ENCODE results near the gene VPS13D. TPM values are rescaled to one million over a fixed set of nuclear protein-coding genes. Genes with fewer than 3 reads are reported as not detected.

The VPS13D gene
- total RNA-seq, 2 donors from 2014 or later: 70.1 to 129 TPM

DNA sequence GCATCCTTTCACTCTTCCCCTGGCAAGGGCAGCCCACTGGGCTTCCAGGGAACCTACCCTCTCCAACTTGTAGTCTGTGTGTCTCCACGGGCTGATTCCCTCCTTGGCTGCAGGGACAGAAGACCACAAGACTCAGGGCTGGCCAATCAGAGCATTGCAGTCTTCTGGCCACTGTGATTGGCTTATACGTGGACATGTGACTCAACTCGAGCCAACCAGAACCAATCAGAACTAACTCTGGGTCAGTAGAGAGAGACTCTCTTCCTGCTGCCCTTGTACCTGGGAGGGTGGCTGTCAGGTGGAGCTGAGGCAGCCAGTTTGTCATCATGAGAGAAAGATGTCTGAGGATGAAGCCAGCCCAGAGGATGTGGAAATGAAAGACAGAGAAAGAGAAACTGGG is 324.1 kb downstream of the VPS13D start:
- DNase-seq (ENCODE audit: low spot score) (no peak), ATAC-seq (ENCODE audit: insufficient number of reproducible peaks, low FRiP score, low read depth) (no peak)
- peak overlapping the region; percentile 87 for H3K27ac ChIP-seq
- peaks cover 35 to 79% of the 10 kb centered on the region in 2 donors for H3K4me1 ChIP-seq (ENCODE audit: control insufficient read depth in 1 of 2, low read depth in 2 of 2)
- H3K27me3 ChIP-seq (replicated peaks; ENCODE audit: insufficient read depth): no peaks in the 10 kb centered on the region
- no peak overlapping the region for H3K4me3 ChIP-seq
- H3K36me3 ChIP-seq: no peaks in the 10 kb centered on the region
- H3K9me3 ChIP-seq: no peaks in the 10 kb centered on the region
- no peak for TF ChIP-seq CTCF (IDR thresholded peaks at IDR 0.05)

DNA sequence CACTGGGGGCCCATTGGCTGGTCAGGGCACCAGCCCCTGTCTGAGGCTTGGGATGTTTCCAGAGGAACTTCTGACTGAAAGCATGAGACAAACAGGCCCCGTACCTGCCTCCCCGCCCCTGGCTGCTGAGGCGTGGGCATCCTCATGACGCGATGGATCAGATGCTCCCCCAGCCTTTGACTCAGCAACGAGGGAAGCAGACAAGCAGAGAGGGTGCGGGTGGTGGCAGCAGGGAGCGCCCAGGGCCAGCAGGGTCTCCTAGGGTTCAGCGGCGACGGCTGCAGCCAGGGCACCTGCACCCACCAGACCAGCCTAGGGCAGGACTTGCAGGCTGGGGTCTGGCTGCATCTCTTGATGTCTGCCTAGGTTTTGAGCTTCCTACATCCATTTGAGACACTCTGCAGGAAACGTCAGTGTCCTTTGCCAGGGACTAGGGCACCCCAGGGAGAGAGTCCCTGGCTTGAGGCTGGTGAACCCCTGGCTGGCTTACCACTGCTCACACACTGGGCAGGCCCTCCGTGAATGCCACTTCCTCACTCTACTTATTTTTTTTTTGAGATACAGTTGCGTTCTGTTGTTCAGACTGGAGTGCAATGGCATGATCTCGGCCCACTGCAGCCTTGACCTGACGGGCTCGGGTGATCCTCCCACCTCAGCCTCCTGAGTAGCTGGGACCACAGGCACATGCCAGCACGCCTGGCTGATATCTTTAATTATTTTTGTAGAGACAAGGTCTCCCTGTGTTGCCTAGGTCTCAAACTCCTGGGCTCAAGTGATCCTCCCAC is 324.9 kb downstream of the VPS13D start:
- no peaks in the 10 kb centered on the region for H3K27me3 ChIP-seq (replicated peaks; ENCODE audit: insufficient read depth)
- no peak for DNase-seq (ENCODE audit: low spot score)
- no peaks in the 10 kb centered on the region for H3K9me3 ChIP-seq
- no peak overlapping the region for H3K4me3 ChIP-seq
- no peak for TF ChIP-seq CTCF (IDR thresholded peaks at IDR 0.05)
- no peaks in the 10 kb centered on the region for H3K36me3 ChIP-seq
- H3K27ac ChIP-seq: peak overlapping the region; percentile 87
- peaks cover 33 to 71% of the 10 kb centered on the region in 2 donors for H3K4me1 ChIP-seq (ENCODE audit: control insufficient read depth in 1 of 2, low read depth in 2 of 2)
- no peak for ATAC-seq (ENCODE audit: insufficient number of reproducible peaks, low FRiP score, low read depth)

DNA sequence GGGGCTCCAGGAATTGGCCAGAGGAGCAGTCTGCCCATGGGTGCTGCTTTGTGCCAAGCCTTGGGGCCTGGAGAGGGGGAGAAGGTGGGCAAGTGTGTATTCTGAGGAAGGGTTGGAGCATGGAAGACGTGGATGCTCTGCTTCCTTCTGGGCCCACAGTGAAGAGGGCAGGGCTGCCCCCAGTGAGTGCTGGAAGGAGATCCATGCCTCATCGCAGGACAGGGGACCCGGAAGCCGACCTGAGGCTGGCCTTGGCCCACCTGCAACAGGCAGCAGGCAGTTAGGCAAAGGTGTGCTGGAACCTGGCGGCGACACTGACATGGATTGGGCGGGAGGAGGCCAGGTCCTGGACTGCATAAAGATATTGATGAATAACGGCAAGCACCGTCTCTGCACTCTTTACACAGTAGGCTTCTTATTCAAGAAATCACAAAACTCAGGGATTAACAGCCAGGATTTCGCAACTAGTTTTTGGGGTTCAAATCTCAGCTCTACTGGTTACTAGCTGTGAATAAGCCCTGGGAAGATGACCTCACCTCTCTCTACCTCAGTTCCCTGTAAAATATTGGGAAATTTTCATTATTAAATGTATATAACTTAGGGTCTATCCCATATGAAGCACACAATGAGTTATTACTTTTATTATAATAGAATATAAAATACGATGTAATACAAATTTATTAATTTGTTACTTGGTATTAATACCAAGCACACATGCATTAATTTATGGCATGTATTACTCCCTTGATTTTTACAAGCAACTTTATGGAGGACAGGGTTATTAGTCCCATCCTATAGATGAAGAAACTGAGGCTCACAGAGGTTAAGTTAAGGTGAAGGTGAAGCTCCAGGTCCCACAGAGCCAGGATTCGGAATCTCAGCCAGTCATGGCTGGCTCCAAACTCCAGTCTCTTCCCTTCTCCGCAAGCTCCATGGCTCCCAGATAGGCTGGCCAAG is 325.9 kb downstream of the VPS13D start:
- Histone ChIP-seq H3K9me3 (no peaks in the 10 kb centered on the region), H3K27me3 (replicated peaks; ENCODE audit: insufficient read depth) (no peaks in the 10 kb centered on the region), H3K27ac (peak overlapping the region; percentile 77 to 87), H3K36me3 (no peaks in the 10 kb centered on the region), H3K4me1 (ENCODE audit: control insufficient read depth in 1 of 2, low read depth in 2 of 2) (peaks cover 33 to 63% of the 10 kb centered on the region in 2 donors), H3K4me3 (no peak overlapping the region)
- TF ChIP-seq CTCF (IDR thresholded peaks at IDR 0.05): no peak
- no peak for DNase-seq (ENCODE audit: low spot score)
- no peak for ATAC-seq (ENCODE audit: insufficient number of reproducible peaks, low FRiP score, low read depth)

DNA sequence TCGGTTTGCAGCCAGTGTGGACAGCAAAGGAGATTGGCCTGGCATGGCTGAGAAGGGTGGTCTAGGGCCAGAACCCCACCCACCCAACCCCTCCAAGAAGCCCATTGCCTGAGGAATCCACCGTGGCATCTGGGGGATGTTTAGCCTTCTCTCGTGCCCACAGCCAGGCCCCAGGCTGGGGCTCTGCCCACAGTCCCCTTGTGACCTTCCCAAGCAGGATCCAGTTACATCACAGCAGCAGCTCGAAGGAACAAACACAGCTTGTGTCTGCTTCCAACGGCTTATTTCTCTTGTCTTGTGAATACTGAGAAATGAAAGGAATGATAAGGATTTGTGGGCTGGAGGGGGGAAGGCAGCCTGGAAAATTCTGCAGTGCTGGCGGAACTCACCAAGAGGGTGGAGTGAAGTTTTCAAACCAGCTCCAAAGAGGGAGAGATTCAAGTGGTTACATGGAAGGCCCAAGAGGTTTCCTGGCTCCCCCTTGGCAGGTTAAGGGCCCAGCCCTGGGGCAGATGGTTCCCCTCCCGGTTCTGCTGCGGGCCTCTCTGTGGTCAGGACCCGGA is 326.6 kb downstream of the VPS13D start:
- no peak for TF ChIP-seq CTCF (IDR thresholded peaks at IDR 0.05)
- ATAC-seq (ENCODE audit: insufficient number of reproducible peaks, low FRiP score, low read depth): peak; percentile 33
- peaks cover 33 to 63% of the 10 kb centered on the region in 2 donors for H3K4me1 ChIP-seq (ENCODE audit: control insufficient read depth in 1 of 2, low read depth in 2 of 2)

More for the DNA sequence above, 326.6 kb downstream of the VPS13D start:
- Histone ChIP-seq H3K27me3 (replicated peaks; ENCODE audit: insufficient read depth) (no peaks in the 10 kb centered on the region), H3K36me3 (no peaks in the 10 kb centered on the region), H3K9me3 (no peaks in the 10 kb centered on the region), H3K4me3 (no peak overlapping the region), H3K27ac (peak overlapping the region; percentile 83 to 87)
- no peak for DNase-seq (ENCODE audit: low spot score)

Measured in thoracic aorta (tissue), 2 donors.